ENCODE results near the gene CCDC73. TPM values are rescaled to one million over a fixed set of nuclear protein-coding genes. Genes with fewer than 3 reads are reported as not detected.
A peak's percentile ranks its signal among the peaks of the same experiment; 100 is the strongest.
"Not testable (repeated sequence)": the region's sequence is repeated elsewhere in the genome, so short reads cannot be mapped to it uniquely, and the experiment has no call there.

CCDC73 gene
- total RNA-seq, result not detected

DNA sequence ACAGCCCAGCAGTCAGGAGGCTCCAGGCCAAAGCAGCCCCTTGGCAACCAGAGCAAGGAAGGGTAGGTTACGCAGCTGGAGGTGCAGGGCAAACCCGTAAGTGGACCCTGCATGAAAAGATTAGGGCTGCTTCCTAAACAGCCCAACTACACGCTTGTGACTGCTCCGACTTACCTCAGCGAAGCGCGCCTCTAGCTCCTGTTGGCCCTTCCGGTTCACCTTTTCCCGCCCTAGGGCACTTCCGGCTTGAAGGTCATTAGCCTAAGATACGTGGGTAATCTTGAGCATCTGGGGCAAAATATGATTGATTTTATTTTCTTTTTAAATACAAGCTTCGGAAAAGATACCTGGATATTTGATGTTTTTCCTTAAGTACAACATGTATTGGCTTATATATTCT, at the start of gene CCDC73:
Gene CCDC73 (minus strand): TSS at position 224 of the 400 bp plus-strand sequence. CDS start 34,419 bp downstream, outside the sequence.
- DNase-seq (ENCODE audit: low spot score in 2 of 2), result no peak
- no peak for FAIRE-seq

- DNase-seq (ENCODE audit: low spot score in 2 of 2) (no peak), FAIRE-seq (no peak)
Measured at GRCh38 chr11:32843544-32843943, 49.1 kb upstream of the CCDC73 start.

GRCh38 chr11:32840587-32840986, 46.1 kb upstream of the CCDC73 start:
- DNase-seq (ENCODE audit: low spot score in 2 of 2), result no peak
- no peak for FAIRE-seq

DNA sequence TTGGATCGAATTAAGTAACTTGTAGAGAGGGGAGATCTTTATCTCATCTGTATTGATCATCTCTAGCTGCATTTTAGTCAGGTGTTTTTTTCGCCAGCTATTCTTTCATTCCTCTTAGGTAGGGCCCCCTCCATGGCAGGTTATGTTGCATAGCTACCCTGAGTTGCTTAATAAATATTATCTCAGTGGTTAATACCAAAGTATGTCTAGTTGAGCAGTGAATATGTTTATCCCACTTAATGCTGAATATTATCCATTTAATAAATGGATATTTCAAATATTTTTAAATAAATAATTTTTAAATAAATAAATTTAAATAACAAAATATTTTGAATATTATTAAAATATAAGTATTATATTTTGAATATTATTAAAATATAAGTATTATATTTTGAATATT, 44.8 kb upstream of the CCDC73 start:
- no peak for DNase-seq (ENCODE audit: low spot score in 2 of 2)
- FAIRE-seq, result peak; percentile 100

DNA sequence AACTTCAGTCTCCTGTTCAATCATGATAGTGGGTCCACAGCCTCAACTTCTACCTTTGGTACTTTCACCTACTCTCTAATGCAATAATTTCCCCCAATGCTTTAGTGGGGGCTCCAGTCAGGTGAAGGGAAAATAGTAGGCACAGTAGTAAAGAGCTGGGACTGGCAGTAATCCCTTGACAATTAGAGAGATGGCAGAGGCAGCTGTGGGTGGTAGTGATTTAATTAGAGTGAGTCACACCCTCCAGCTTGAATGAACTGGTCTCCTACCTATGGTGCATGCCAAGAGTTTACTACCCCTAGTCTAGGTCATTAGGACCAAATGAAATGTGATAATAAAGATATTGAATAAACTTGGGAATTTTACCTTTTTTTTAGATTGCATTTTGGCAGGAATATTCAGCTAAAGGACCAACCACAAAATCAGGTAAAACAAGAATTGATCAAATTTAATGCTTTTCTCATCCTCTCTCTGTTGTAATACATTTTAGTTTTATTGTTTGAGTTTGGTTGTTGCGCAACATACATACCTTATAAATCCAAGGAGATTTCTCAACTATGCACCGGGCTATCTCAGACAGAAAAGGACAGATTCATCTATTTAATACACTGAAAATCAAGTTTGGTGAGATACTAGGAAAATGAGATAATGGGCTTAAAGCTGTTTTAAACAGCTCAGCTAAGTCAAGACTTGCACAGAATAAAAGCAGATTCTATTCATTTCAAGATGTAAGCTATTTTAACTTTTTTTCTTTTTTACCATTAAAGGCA, 44.2 kb upstream of the CCDC73 start:
- FAIRE-seq, result no peak

GRCh38 chr11:32836946-32837345, 42.5 kb upstream of the CCDC73 start:
- DNase-seq (ENCODE audit: low spot score in 2 of 2), result no peak
- FAIRE-seq, result no peak

More for the DNA sequence above, 44.2 kb upstream of the CCDC73 start:
- DNase-seq (ENCODE audit: low spot score in 2 of 2), result no peak

DNA sequence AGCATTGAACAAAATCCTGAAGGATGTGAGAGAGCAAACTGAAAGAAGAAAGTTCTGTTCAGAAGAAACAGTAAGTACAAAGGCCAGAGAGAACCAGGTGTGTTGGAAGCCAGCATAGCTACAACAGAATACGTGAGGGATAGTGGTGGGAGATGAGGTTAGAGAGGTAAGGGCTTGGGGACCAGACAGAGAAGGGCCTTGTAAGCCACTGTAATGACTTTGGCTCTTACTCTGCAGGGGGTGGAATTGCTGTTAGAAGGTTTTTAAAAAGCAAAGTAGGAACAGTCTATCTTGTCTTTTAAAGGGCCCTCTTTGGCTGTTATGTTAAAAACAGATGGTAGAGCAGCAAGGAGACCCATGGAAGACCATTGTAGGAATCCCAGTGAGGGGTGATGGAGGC, 39.5 kb upstream of the CCDC73 start:
- FAIRE-seq, result no peak
- DNase-seq (ENCODE audit: low spot score in 2 of 2), result no peak

- DNase-seq (ENCODE audit: low spot score in 2 of 2), result no peak
- no peak for FAIRE-seq
Measured at GRCh38 chr11:32831221-32831620, 36.8 kb upstream of the CCDC73 start.

- DNase-seq (ENCODE audit: low spot score in 2 of 2) (no peak), FAIRE-seq (no peak)
Measured at GRCh38 chr11:32830796-32831195, 36.3 kb upstream of the CCDC73 start.

GRCh38 chr11:32830413-32830738, 35.9 kb upstream of the CCDC73 start:
- FAIRE-seq (no peak), DNase-seq (ENCODE audit: low spot score in 2 of 2) (peak in 1 of 2 donors; percentile 18)

- DNase-seq (ENCODE audit: low spot score in 2 of 2) (peak; percentile 48 to 59), FAIRE-seq (no peak)
Measured at GRCh38 chr11:32829680-32830412, 35.4 kb upstream of the CCDC73 start, which contains the start of gene PRRG4. PRRG4 (plus strand) TSS chr11:32829927; CDS start chr11:32830530, 603 bp downstream.

GRCh38 chr11:32829157-32829679, 34.8 kb upstream of the CCDC73 start:
- DNase-seq (ENCODE audit: low spot score in 2 of 2) (peak in 1 of 2 donors; percentile 12), FAIRE-seq (no peak)

- FAIRE-seq (no peak), DNase-seq (ENCODE audit: low spot score in 2 of 2) (no peak)
Measured at GRCh38 chr11:32827276-32827675, 32.8 kb upstream of the CCDC73 start.

DNA sequence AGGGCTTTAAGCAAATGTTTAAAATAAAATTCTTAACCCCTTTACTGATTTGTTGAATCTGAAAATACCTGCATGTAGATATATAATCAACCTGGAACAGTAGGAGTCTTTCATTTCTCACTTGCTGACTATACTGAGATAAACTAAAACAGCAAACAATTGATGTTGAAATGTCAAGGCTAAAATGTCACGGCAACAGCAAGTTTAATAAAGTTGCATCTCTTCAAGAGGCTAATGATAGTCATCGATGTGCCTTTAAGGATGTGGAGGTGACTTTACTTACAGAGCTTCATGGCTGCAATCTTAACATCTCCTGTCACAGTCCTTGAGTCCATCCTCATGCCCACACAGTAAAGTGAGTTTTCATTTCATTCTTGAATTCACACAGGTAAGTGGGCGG, 31.7 kb upstream of the CCDC73 start:
- no peak for FAIRE-seq
- no peak for DNase-seq (ENCODE audit: low spot score in 2 of 2)

GRCh38 chr11:32823617-32824016, 29.2 kb upstream of the CCDC73 start:
- DNase-seq (ENCODE audit: low spot score in 2 of 2); FAIRE-seq: not testable (repeated sequence)

- DNase-seq (ENCODE audit: low spot score in 2 of 2) (no peak), FAIRE-seq (no peak)
Measured at GRCh38 chr11:32821917-32822560, 27.6 kb upstream of the CCDC73 start.

GRCh38 chr11:32821517-32821916, 27.1 kb upstream of the CCDC73 start:
- no peak for DNase-seq (ENCODE audit: low spot score in 2 of 2)
- no peak for FAIRE-seq

DNA sequence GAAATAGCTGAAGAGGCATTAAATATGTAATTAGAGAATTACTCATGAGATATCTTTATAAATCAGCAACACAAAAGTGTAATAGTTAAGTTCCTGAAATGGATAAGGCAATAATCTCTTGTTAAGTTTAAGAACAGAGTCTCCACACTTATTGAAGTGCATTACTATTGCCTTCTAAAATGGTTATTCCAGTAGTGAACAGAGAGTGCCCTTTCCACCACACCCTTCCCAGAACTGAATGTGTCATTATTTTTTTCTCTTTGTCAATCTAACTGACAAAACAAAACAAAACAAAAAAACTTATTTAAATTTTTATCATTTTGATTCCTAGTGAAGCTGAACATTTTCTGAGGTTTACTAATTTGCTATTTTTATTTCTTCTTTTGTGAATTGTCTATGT, 26.0 kb upstream of the CCDC73 start:
- DNase-seq (ENCODE audit: low spot score in 2 of 2) (no peak), FAIRE-seq (no peak)

GRCh38 chr11:32819187-32819586, 24.7 kb upstream of the CCDC73 start:
- DNase-seq (ENCODE audit: low spot score in 2 of 2), result no peak
- FAIRE-seq, result no peak

- FAIRE-seq, result no peak
- no peak for DNase-seq (ENCODE audit: low spot score in 2 of 2)
Measured at GRCh38 chr11:32817852-32818183, 23.4 kb upstream of the CCDC73 start.

DNA sequence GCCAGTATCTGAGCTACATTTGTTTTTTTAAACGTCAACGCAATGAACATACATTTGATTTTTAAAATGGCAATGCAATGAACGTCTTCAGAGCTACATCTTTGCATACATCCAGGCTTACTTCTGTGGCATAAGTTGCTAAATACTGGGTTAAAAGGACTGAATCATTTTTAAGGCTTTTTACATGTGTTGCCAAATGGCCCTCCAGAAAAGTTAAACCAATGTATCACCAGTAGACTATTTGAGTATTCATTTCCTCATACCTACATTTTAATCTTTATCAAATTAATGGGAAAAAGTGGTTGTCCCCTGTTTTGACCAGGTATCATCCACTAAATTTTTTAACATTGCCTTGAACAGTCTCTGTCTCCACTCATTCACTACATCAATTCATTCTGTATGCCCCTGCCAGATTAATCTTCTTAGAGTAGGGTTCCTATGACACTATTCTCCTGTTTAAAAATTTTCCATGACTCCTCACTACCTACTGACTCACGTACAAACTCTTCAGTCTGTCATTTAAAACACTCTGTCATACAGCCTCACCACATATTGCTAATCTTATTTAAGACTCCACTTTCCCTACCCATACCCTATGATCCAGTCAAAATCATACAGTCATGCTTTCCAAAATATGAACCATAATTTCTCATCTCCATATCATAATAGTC, 22.9 kb upstream of the CCDC73 start:
- DNase-seq (ENCODE audit: low spot score in 2 of 2) (no peak), FAIRE-seq (no peak)

Data from frontal cortex (tissue), 4 donors.